HG02840 (cell line): ENCODE data around the gene MCRIP1.
A peak's percentile ranks its signal among the peaks of the same experiment; 100 is the strongest.
"Not testable (repeated sequence)": the region's sequence is repeated elsewhere in the genome, so short reads cannot be mapped to it uniquely, and the experiment has no call there.

Experiments
- ATAC-seq: cut with Tn5 transposase; IDR thresholded peaks from one replicate; pipeline ENCODE4 v1.9.1; 2021; ENCODE audit warnings: mild to moderate bottlenecking, moderate library complexity, moderate number of reproducible peaks; ENCODE audit not compliant: unreplicated experiment, low FRiP score

Gene MCRIP1

GRCh38 chr17:81842725-81843504 is 9.8 kb upstream of the MCRIP1 start:
- ATAC-seq, result no peak

- no peak for ATAC-seq
Measured at GRCh38 chr17:81842378-81842724, 9.3 kb upstream of the MCRIP1 start.

GRCh38 chr17:81841866-81842265 is 8.8 kb upstream of the MCRIP1 start:
- ATAC-seq, result no peak

GRCh38 chr17:81840826-81841778 is 8.0 kb upstream of the MCRIP1 start:
- ATAC-seq, result no peak

- not testable (repeated sequence) for ATAC-seq
Measured at GRCh38 chr17:81840059-81840458, 7.0 kb upstream of the MCRIP1 start.

GRCh38 chr17:81839301-81839700 is 6.2 kb upstream of the MCRIP1 start:
- no peak for ATAC-seq

GRCh38 chr17:81838753-81839255 is 5.7 kb upstream of the MCRIP1 start:
- ATAC-seq, result no peak

- ATAC-seq, result no peak
Measured at GRCh38 chr17:81837641-81838040, 4.5 kb upstream of the MCRIP1 start.

GRCh38 chr17:81834831-81835267 is 1.8 kb upstream of the MCRIP1 start, which contains the start of gene PPP1R27:
Gene PPP1R27 (minus strand): TSS chr17:81835050. CDS start chr17:81834953, 97 bp downstream.
- no peak for ATAC-seq

GRCh38 chr17:81833921-81834830 is 1.1 kb upstream of the MCRIP1 start:
- ATAC-seq, result no peak

- peak; percentile 72 for ATAC-seq
Measured at GRCh38 chr17:81832608-81833159, 407 bp downstream of the MCRIP1 start.

- ATAC-seq, result peak; percentile 3
Measured at GRCh38 chr17:81831957-81832607, 1.0 kb downstream of the MCRIP1 start.

- ATAC-seq, result no peak
Measured at GRCh38 chr17:81831563-81831956, 1.5 kb downstream of the MCRIP1 start.

GRCh38 chr17:81829858-81830257 is 3.2 kb downstream of the MCRIP1 start:
- ATAC-seq, result no peak

GRCh38 chr17:81828656-81829055 is 4.4 kb downstream of the MCRIP1 start:
- no peak for ATAC-seq

- ATAC-seq, result no peak
Measured at GRCh38 chr17:81825841-81826466, 7.1 kb downstream of the MCRIP1 start.

GRCh38 chr17:81824595-81824994 is 8.5 kb downstream of the MCRIP1 start:
- no peak for ATAC-seq

GRCh38 chr17:81823820-81824550 is 9.1 kb downstream of the MCRIP1 start:
- ATAC-seq, result no peak
